Suprapubic skin (tissue), 3 donors: ENCODE results near the gene SLC26A8.

Source experiments
- CTCF ChIP-seq, 2 donors: fragments of 200-600 bp in 1 of 2; fragments of 450-650 bp in 1 of 2; sonication (generic) in 1 of 2; IDR thresholded peaks; one replicate each; pipeline ENCODE4 v1.5.1; 2016 to 2019; ENCODE audit warnings: antibody characterized with exemption in 2 of 2, mild to moderate bottlenecking in 1 of 2, moderate library complexity in 1 of 2
- POLR2AphosphoS5 ChIP-seq, 3 donors: sonication (generic); formaldehyde crosslinking; IDR thresholded peaks; one replicate each; pipeline ENCODE4 v1.6.1; 2017; ENCODE audit warnings: antibody characterized with exemption in 3 of 3

- no peak for TF ChIP-seq CTCF (IDR thresholded peaks at IDR 0.05)
- TF ChIP-seq POLR2AphosphoS5 (IDR thresholded peaks at IDR 0.05), result no peak
Measured at GRCh38 chr6:36000451-36000850, 24.0 kb downstream of the SLC26A8 start.
